DOHH2 (cell line): ENCODE data around the gene ALX4.

Source experiments
- CTCF ChIP-seq: fragments of 200-600 bp; sonication (generic); IDR thresholded peaks from one replicate; pipeline ENCODE4 v1.5.1; 2014; ENCODE audit warnings: antibody characterized with exemption, mild to moderate bottlenecking, low read depth, low read length; ENCODE audit not compliant: poor library complexity, severe bottlenecking
- EZH2phosphoT487 ChIP-seq: fragments of 200-600 bp; sonication (generic); IDR thresholded peaks from 2 replicates; pipeline ENCODE4 v1.6.1; 2017; ENCODE audit warnings: borderline replicate concordance, mild to moderate bottlenecking, antibody characterized with exemption, low read length, moderate library complexity, mixed read lengths

- TF ChIP-seq CTCF (no peak), EZH2phosphoT487 (no peak)
These were observed 8.2 kb downstream of the ALX4 start for GRCh38 chr11:44301564-44302271.
